Measurements from ENCODE around the gene GK2.

DNA sequence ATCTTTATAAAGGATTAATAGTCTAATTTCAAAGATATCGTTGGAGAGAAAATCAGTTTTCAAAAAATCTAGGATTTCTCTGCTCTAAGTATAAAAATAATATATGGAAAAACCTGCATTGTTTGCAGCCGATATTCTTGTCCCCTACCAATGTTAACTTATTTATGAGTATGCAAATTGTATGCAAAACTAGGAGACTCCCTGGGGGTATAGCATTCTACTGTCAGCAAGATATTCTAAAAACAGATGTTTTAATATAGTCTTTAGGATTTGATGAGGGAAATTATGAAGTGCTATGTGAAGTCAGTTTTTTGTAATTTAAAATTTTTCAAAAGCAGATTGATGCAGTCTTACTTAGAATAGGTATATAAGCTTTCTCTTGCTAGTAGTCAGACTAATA, 40.9 kb downstream of the GK2 start:
- TF ChIP-seq CTCF (IDR thresholded peaks at IDR 0.05): no peak
- no peak for TF ChIP-seq POLR2A (IDR thresholded peaks at IDR 0.05)
